GDM1 (cell line): ENCODE data around the gene KRTAP12-3.
"Not testable (repeated sequence)": the region's sequence is repeated elsewhere in the genome, so short reads cannot be mapped to it uniquely, and the experiment has no call there.

Experiments
- DNase-seq: peaks from one replicate; lab custom pipeline; 2025; lab: John Stamatoyannopoulos, UW

KRTAP12-3 gene

GRCh38 chr21:44627181-44627822, 30.4 kb upstream of the KRTAP12-3 start:
- DNase-seq, result not testable (repeated sequence)

GRCh38 chr21:44627831-44628233, 29.9 kb upstream of the KRTAP12-3 start:
- not testable (repeated sequence) for DNase-seq

GRCh38 chr21:44628707-44629391, 28.9 kb upstream of the KRTAP12-3 start:
- DNase-seq, result no peak

- no peak for DNase-seq
Observed at GRCh38 chr21:44630440-44630839, 27.3 kb upstream of the KRTAP12-3 start.

- DNase-seq, result no peak
Observed at GRCh38 chr21:44632067-44632466, 25.7 kb upstream of the KRTAP12-3 start.

GRCh38 chr21:44636209-44637017, 21.3 kb upstream of the KRTAP12-3 start:
- DNase-seq, result no peak

- DNase-seq, result no peak
Observed at GRCh38 chr21:44637018-44637850, 20.5 kb upstream of the KRTAP12-3 start, which contains the start of gene KRTAP10-10. TSS of gene KRTAP10-10 (plus strand) at chr21:44637356. CDS start at chr21:44637418, 62 bp downstream.

- DNase-seq, result not testable (repeated sequence)
Observed at GRCh38 chr21:44637851-44638348, 19.8 kb upstream of the KRTAP12-3 start.

- DNase-seq, result not testable (repeated sequence)
Observed at GRCh38 chr21:44638506-44639330, 19.0 kb upstream of the KRTAP12-3 start.

GRCh38 chr21:44639331-44639655, 18.4 kb upstream of the KRTAP12-3 start:
- DNase-seq, result no peak

- DNase-seq, result no peak
Observed at GRCh38 chr21:44640761-44641160, 17.0 kb upstream of the KRTAP12-3 start.

- DNase-seq, result no peak
Observed at GRCh38 chr21:44643741-44644310, 13.9 kb upstream of the KRTAP12-3 start.

GRCh38 chr21:44644878-44645277, 12.9 kb upstream of the KRTAP12-3 start:
- no peak for DNase-seq

- DNase-seq, result not testable (repeated sequence)
Observed at GRCh38 chr21:44646366-44647221, 11.1 kb upstream of the KRTAP12-3 start, which contains the start of gene KRTAP10-11. TSS of gene KRTAP10-11 (plus strand) at chr21:44646414. CDS start at chr21:44646459, 45 bp downstream.

- no peak for DNase-seq
Observed at GRCh38 chr21:44647222-44647552, 10.5 kb upstream of the KRTAP12-3 start.

GRCh38 chr21:44648557-44649311, 9.0 kb upstream of the KRTAP12-3 start:
- no peak for DNase-seq

- DNase-seq, result no peak
Observed at GRCh38 chr21:44649521-44650100, 8.1 kb upstream of the KRTAP12-3 start.

- no peak for DNase-seq
Observed at GRCh38 chr21:44650265-44650972, 7.3 kb upstream of the KRTAP12-3 start.
